H1 (cell line): ENCODE data around the gene PALM. TPM values are rescaled to one million over a fixed set of nuclear protein-coding genes. Genes with fewer than 3 reads are reported as not detected.

ENCODE experiments used
- CTCF ChIA-PET: fragments of 300-600 bp; sonication (Branson Sonifier 250); formaldehyde crosslinking; loops from one replicate; lab custom pipeline; 2021; ENCODE audit not compliant: partially characterized antibody; lab: Charles Lee
- POLR2A ChIA-PET: fragments of 300-600 bp; sonication (Branson Sonifier 250); formaldehyde crosslinking; loops from one replicate; lab custom pipeline; 2021; ENCODE audit warnings: inconsistent platforms; ENCODE audit not compliant: partially characterized antibody; lab: Charles Lee
- DNase-seq, 2 experiments: peaks; one replicate each; pipeline versions ENCODE4 v3.0.0 to v3.0.0-alpha.2; 2010 to 2022; ENCODE audit warnings: low spot score in 2 of 2, low read depth in 1 of 2, mixed read lengths in 1 of 2
- FAIRE-seq: peaks from 2 replicates; lab custom pipeline; 2011; peaks lifted over from hg19 to GRCh38; lab: Jason Lieb, UNC
- H2AFZ ChIP-seq: 2 replicates; pipeline ENCODE4 v1.8.1; 2012; ENCODE audit warnings: low read length, inconsistent platforms
- H2AK5ac ChIP-seq: 2 replicates; pipeline ENCODE4 v1.6.1; 2013; ENCODE audit warnings: low read depth, low read length
- H2BK120ac ChIP-seq: replicated peaks from 2 replicates; pipeline ENCODE3; 2013; ENCODE audit warnings: low read depth, low read length, inconsistent platforms
- H2BK12ac ChIP-seq: 2 replicates; pipeline ENCODE4 v1.6.1; 2013; ENCODE audit warnings: low read depth, low read length
- H2BK15ac ChIP-seq: 2 replicates; pipeline ENCODE4 v1.6.1; 2013; ENCODE audit warnings: low read length
- H2BK20ac ChIP-seq: 2 replicates; pipeline ENCODE4 v1.6.1; 2013; ENCODE audit warnings: low read length
- H2BK5ac ChIP-seq: 2 replicates; pipeline ENCODE4 v1.6.1; 2013; ENCODE audit warnings: low read depth, low read length
- H3K14ac ChIP-seq: 2 replicates; pipeline ENCODE4 v1.6.1; 2013; ENCODE audit warnings: inconsistent platforms; ENCODE audit not compliant: insufficient read length
- H3K18ac ChIP-seq: 2 replicates; pipeline ENCODE4 v1.6.1; 2013; ENCODE audit warnings: low read length; ENCODE audit errors: extremely low read depth
- H3K23ac ChIP-seq: 2 replicates; pipeline ENCODE4 v1.6.1; 2013; ENCODE audit warnings: inconsistent platforms; ENCODE audit not compliant: insufficient read length
- H3K23me2 ChIP-seq: 2 replicates; pipeline ENCODE4 v1.6.1; 2013; ENCODE audit warnings: low read depth, low read length
- H3K27ac ChIP-seq: 2 replicates; pipeline ENCODE4 v1.6.1; 2011; ENCODE audit warnings: low read depth, low read length, inconsistent platforms
- H3K27me3 ChIP-seq, 4 experiments: replicated peaks in 1 of 4; 1 replicate in 1 of 4; 2 replicates in 3 of 4; pipeline versions ENCODE4 v1.6.1 to v1.8.1; 2011 to 2013; ENCODE audit warnings: low read length in 3 of 4, mild to moderate bottlenecking in 3 of 4, inconsistent platforms in 2 of 4, mixed read lengths in 2 of 4, moderate library complexity in 1 of 4; ENCODE audit not compliant: control insufficient read depth in 3 of 4, insufficient read depth in 3 of 4; ENCODE audit errors: extremely low read depth in 1 of 4
- H3K36me3 ChIP-seq, 4 experiments: 2 replicates each; pipeline versions ENCODE4 v1.6.1 to v1.8.1; 2011 to 2013; ENCODE audit warnings: mild to moderate bottlenecking in 4 of 4, low read length in 3 of 4, moderate library complexity in 2 of 4, control low read depth in 1 of 4, inconsistent platforms in 1 of 4; ENCODE audit not compliant: insufficient read depth in 4 of 4, control insufficient read depth in 2 of 4
- H3K4ac ChIP-seq: replicated peaks from 2 replicates; pipeline ENCODE3; 2013; ENCODE audit warnings: low read length, low read depth, mixed read lengths, inconsistent platforms; ENCODE audit not compliant: insufficient read length
- H3K4me1 ChIP-seq, 4 experiments: replicated peaks in 1 of 4; 1 replicate in 1 of 4; 2 replicates in 3 of 4; pipeline versions ENCODE4 v1.6.1 to v1.8.1; 2011 to 2013; ENCODE audit warnings: low read length in 3 of 4, inconsistent platforms in 2 of 4, mixed read lengths in 1 of 4; ENCODE audit not compliant: insufficient read depth in 4 of 4, control insufficient read depth in 3 of 4
- H3K4me2 ChIP-seq, 2 experiments: 2 replicates each; pipeline versions ENCODE4 v1.6.1 to v1.8.1; 2011 to 2013; ENCODE audit warnings: low read depth in 2 of 2, low read length in 2 of 2, control low read depth in 1 of 2, inconsistent platforms in 1 of 2, mild to moderate bottlenecking in 1 of 2; ENCODE audit not compliant: insufficient read depth in 1 of 2
- H3K4me3 ChIP-seq, 4 experiments: fragments of 200-600, 300-600 bp in 1 of 4; sonication (generic), shearing (Covaris generic), sonication (Bioruptor Twin) in 1 of 4; 2 replicates each; pipeline versions ENCODE4 v1.5.1 to v1.8.1; 2011 to 2016; ENCODE audit warnings: low read length in 4 of 4, low read depth in 3 of 4, control low read depth in 2 of 4, inconsistent platforms in 2 of 4, mild to moderate bottlenecking in 2 of 4, mixed read lengths in 1 of 4, moderate library complexity in 1 of 4; ENCODE audit not compliant: insufficient read depth in 2 of 4; ENCODE audit errors: extremely low read depth in 1 of 4
- H3K56ac ChIP-seq: replicated peaks from 2 replicates; pipeline ENCODE3; 2013; ENCODE audit warnings: low read depth, mild to moderate bottlenecking, mixed read lengths, low read length, inconsistent platforms; ENCODE audit not compliant: insufficient read length
- H3K79me1 ChIP-seq: 2 replicates; pipeline ENCODE4 v1.6.1; 2013; ENCODE audit warnings: low read depth, low read length, control low read depth
- H3K79me2 ChIP-seq, 2 experiments: 2 replicates each; pipeline versions ENCODE4 v1.6.1 to v1.8.1; 2012 to 2013; ENCODE audit warnings: low read length in 2 of 2, mild to moderate bottlenecking in 2 of 2, inconsistent platforms in 1 of 2; ENCODE audit not compliant: insufficient read depth in 2 of 2, control insufficient read depth in 1 of 2
- H3K9ac ChIP-seq, 4 experiments: replicated peaks in 1 of 4; 1 replicate in 1 of 4; 2 replicates in 3 of 4; pipeline versions ENCODE4 v1.6.1 to v1.8.1; 2011 to 2013; ENCODE audit warnings: low read depth in 3 of 4, low read length in 3 of 4, control low read depth in 2 of 4, mild to moderate bottlenecking in 2 of 4, moderate library complexity in 2 of 4, inconsistent platforms in 1 of 4; ENCODE audit errors: extremely low read depth in 1 of 4
- H3K9me3 ChIP-seq, 2 experiments: 2 replicates each; pipeline versions ENCODE4 v1.6.1 to v1.8.1; 2012 to 2013; ENCODE audit warnings: mild to moderate bottlenecking in 2 of 2, moderate library complexity in 2 of 2, control low read depth in 1 of 2, inconsistent platforms in 1 of 2, low read depth in 1 of 2, low read length in 1 of 2, mixed read lengths in 1 of 2; ENCODE audit not compliant: insufficient read depth in 2 of 2
- H4K20me1 ChIP-seq, 2 experiments: replicated peaks in 1 of 2; 2 replicates each; pipeline versions ENCODE3 to v1.8.1; 2011 to 2013; ENCODE audit warnings: inconsistent platforms in 2 of 2, low read length in 2 of 2, mild to moderate bottlenecking in 1 of 2; ENCODE audit not compliant: insufficient read depth in 2 of 2, control insufficient read depth in 1 of 2
- H4K5ac ChIP-seq: 2 replicates; pipeline ENCODE4 v1.6.1; 2013; ENCODE audit warnings: low read length, low read depth, mixed read lengths, inconsistent platforms; ENCODE audit not compliant: insufficient read length
- H4K8ac ChIP-seq: 2 replicates; pipeline ENCODE4 v1.8.0; 2013; ENCODE audit warnings: mild to moderate bottlenecking, moderate library complexity, low read length, inconsistent platforms; ENCODE audit not compliant: insufficient read depth; ENCODE audit errors: extremely low read depth
- H4K91ac ChIP-seq: replicated peaks from 2 replicates; pipeline ENCODE3; 2013; ENCODE audit warnings: low read length, mixed read lengths, inconsistent platforms; ENCODE audit not compliant: insufficient read length
- BACH1 ChIP-seq: IDR thresholded peaks from 2 replicates; pipeline ENCODE4 v1.6.1; 2012; ENCODE audit warnings: low read length, improper control_type of control experiment
- CREB1 ChIP-seq: IDR thresholded peaks from 2 replicates; pipeline ENCODE4 v1.6.1; 2012; ENCODE audit warnings: inconsistent platforms
- E2F6 ChIP-seq: IDR thresholded peaks from 2 replicates; pipeline ENCODE4 v1.6.1; 2012; ENCODE audit warnings: inconsistent platforms
- EP300 ChIP-seq, 2 experiments: IDR thresholded peaks; 1 replicate in 1 of 2; 2 replicates in 1 of 2; pipeline ENCODE4 v1.6.1; 2011 to 2012; ENCODE audit warnings: low read depth in 2 of 2, low read length in 2 of 2, mild to moderate bottlenecking in 2 of 2, borderline replicate concordance in 1 of 2, inconsistent platforms in 1 of 2, moderate library complexity in 1 of 2
- HDAC2 ChIP-seq, 2 experiments: fragments of 300-600 bp in 1 of 2; sonication (generic) in 1 of 2; IDR thresholded peaks; 2 replicates each; pipeline ENCODE4 v1.6.1; 2011 to 2012; ENCODE audit warnings: low read depth in 2 of 2, low read length in 2 of 2, mild to moderate bottlenecking in 2 of 2, moderate library complexity in 2 of 2, borderline replicate concordance in 1 of 2, inconsistent platforms in 1 of 2
- MAFK ChIP-seq: IDR thresholded peaks from 2 replicates; pipeline ENCODE4 v1.6.1; 2012; ENCODE audit warnings: low read depth, mild to moderate bottlenecking, improper control_type of control experiment, low read length
- MAX ChIP-seq: IDR thresholded peaks from 2 replicates; pipeline ENCODE4 v1.6.1; 2012; ENCODE audit warnings: inconsistent platforms
- PHF8 ChIP-seq: fragments of 200-600 bp; sonication (generic); conservative IDR thresholded peaks from 2 replicates; pipeline ENCODE4 v1.7.1; 2012; ENCODE audit warnings: low read depth, mild to moderate bottlenecking, inconsistent platforms, low read length, moderate library complexity
- RAD21 ChIP-seq, 2 experiments: IDR thresholded peaks in 1 of 2; conservative IDR thresholded peaks in 1 of 2; 2 replicates each; pipeline ENCODE4 v1.6.1; 2011; ENCODE audit warnings: low read depth in 2 of 2, low read length in 2 of 2, improper control_type of control experiment in 1 of 2, inconsistent platforms in 1 of 2, mild to moderate bottlenecking in 1 of 2, moderate library complexity in 1 of 2
- RBBP5 ChIP-seq: IDR thresholded peaks from 2 replicates; pipeline ENCODE4 v1.7.1; 2012; ENCODE audit warnings: low read depth, mild to moderate bottlenecking, inconsistent platforms, low read length, moderate library complexity, borderline replicate concordance
- SP1 ChIP-seq: IDR thresholded peaks from 2 replicates; pipeline ENCODE4 v1.6.1; 2011; ENCODE audit warnings: low read depth, low read length
- TCF12 ChIP-seq: IDR thresholded peaks from 2 replicates; pipeline ENCODE4 v1.6.1; 2011; ENCODE audit warnings: low read depth, mild to moderate bottlenecking, low read length
- WGBS, 2 experiments: shearing (Covaris generic) in 1 of 2; methylation state at CpG; one replicate each; pipeline versions ENCODE4 v1.1.6 to v1.1.7; 2013 to 2015; ENCODE audit warnings: low lambda C conversion rate in 2 of 2, mixed read lengths in 2 of 2, inconsistent platforms in 1 of 2, low coverage in 1 of 2, missing lambda C conversion rate in 1 of 2; ENCODE audit not compliant: insufficient replicate concordance in 2 of 2, insufficient coverage in 1 of 2, insufficient read length in 1 of 2; ENCODE audit errors: extremely low coverage in 1 of 2, missing lambda C conversion rate in 1 of 2; 5-methylcytosine and 5-hydroxymethylcytosine counted together
- polyA plus RNA-seq, 7 experiments: library from polyadenylated mRNA; depleted of rRNA in 3 of 7; stranded (reverse) in 5 of 7; unstranded in 2 of 7; fragments of >200 nt in 5 of 7; fragments of 200-250 nt in 2 of 7; gene quantifications; 1 replicate in 5 of 7; 2 replicates in 1 of 7; 4 replicates in 1 of 7; pipeline versions ENCODE4 v1.2.1 to v1.2.3, GENCODE V29; 2011 to 2013; ENCODE audit warnings: missing spikeins in 2 of 7, mixed read lengths in 2 of 7
- total RNA-seq: library from RNA; stranded (reverse); fragmentation: NEBNext Ultra II Directional; extraction: Animal tissue kit (Norgen Biotek cat#: 25700); gene quantifications from 2 replicates; pipeline ENCODE4 v1.2.1, GENCODE V29; 2021

PALM gene
- total and polyA plus RNA-seq, 2 of the 8 experiments (the other 6 are each of a cell fraction or from before 2014, with no cell fraction given): 5.7 to 16.5 TPM

DNA sequence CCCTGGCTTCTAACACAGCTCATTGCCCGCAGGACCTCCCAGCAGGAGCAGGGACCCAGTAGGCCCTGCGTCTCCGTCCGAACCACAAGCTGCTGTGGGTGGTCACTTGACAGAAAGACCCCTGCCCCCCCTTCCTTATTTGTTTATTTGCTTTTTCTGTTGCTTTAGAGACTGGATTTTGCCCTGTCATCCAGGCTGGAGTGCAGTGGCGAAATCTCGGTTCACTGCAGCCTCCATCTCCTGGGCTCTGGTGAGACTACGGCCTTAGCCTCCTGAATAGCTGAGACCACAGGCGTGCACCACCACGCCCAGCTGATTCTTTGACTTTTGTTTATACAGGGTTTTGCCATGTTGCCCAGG, 80.9 kb downstream of the PALM start:
- H2BK15ac ChIP-seq: no peak overlapping the region
- peak overlapping the region; percentile 23 to 56; a peak in 3 of 4 replicates for H3K4me2 ChIP-seq
- 85% methylated on average over 9 of the region's 9 CpGs; no CpG with 5 or more reads in 1 of the 2 experiments for whole genome bisulfite sequencing, 2 experiments
- no peaks in the 10 kb centered on the region for H3K23me2 ChIP-seq
- peaks cover 0 to 1% of the 10 kb centered on the region in 2 experiments; a peak in 1 of 4 replicates for H3K79me2 ChIP-seq
- FAIRE-seq (no peak), DNase-seq (no peak)
- peak overlapping the region; percentile 84 for H2BK5ac ChIP-seq
- H2BK120ac ChIP-seq: peak overlapping the region; percentile 97
- no peak overlapping the region for H3K23ac ChIP-seq
- no peaks in the 10 kb centered on the region for H3K9me3 ChIP-seq
- H2AFZ ChIP-seq: no peak overlapping the region
- H2BK20ac ChIP-seq: peak overlapping the region; percentile 67; the same call in 1 of the 2 replicates
- peak overlapping the region; percentile 89 for H4K8ac ChIP-seq
- CTCF ChIA-PET: interaction anchor here (0.7 to 5.2 kb wide), 5 partner anchors 9 to 48 kb away, joined by 3 to 23 read pairs (median 4); no protein-coding TSS in a partner anchor
- H2AK5ac ChIP-seq: no peak overlapping the region
- H4K5ac ChIP-seq: peak overlapping the region; percentile 39
- H3K36me3 ChIP-seq: no peaks in the 10 kb centered on the region
- H4K91ac ChIP-seq: peak overlapping the region; percentile 60
- POLR2A ChIA-PET: interaction anchor here (0.7 to 5.8 kb wide), 11 partner anchors 9 to 195 kb away, joined by 3 to 85 read pairs (median 4); partner anchors contain the start of genes PTBP1 and WDR18
- H3K4ac ChIP-seq: peak overlapping the region; percentile 75
- no peak overlapping the region for H3K9ac ChIP-seq
- peak overlapping the region; percentile 97; the same call in 1 of the 2 replicates for H2BK12ac ChIP-seq
- no peak overlapping the region for H3K56ac ChIP-seq
- H3K14ac ChIP-seq: no peak overlapping the region
- no peaks in the 10 kb centered on the region for H3K27me3 ChIP-seq
- no peak overlapping the region for H3K4me3 ChIP-seq
- H3K4me1 ChIP-seq: peaks cover 0 to 36% (median 15%) of the 10 kb centered on the region in 4 experiments; a peak in 6 of 7 replicates
- H4K20me1 ChIP-seq: no peaks in the 10 kb centered on the region
- H3K18ac ChIP-seq: no peak overlapping the region; the same call in 1 of the 2 replicates
- H3K27ac ChIP-seq: peak overlapping the region; percentile 42; the same call in 1 of the 2 replicates
- no peaks in the 10 kb centered on the region; the same call in 1 of the 2 replicates for H3K79me1 ChIP-seq
- TF ChIP-seq HDAC2 (IDR thresholded peaks at IDR 0.05; ENCODE audit: borderline replicate concordance in 1 of 2, low read depth in 2 of 2, low read length in 2 of 2) (no peak), MAFK (peak; percentile 27; the same call in 1 of the 2 replicates), BACH1 (peak; percentile 53; the same call in 1 of the 2 replicates), RAD21 (IDR thresholded peaks at IDR 0.05 in 1 of 2, conservative IDR thresholded peaks at IDR 0.05 in 1 of 2; ENCODE audit: low read depth in 2 of 2, low read length in 2 of 2) (no peak), RBBP5 (no peak), E2F6 (no peak), TCF12 (no peak), EP300 (IDR thresholded peaks at IDR 0.05; ENCODE audit: borderline replicate concordance in 1 of 2, low read depth in 2 of 2, low read length in 2 of 2) (no peak), PHF8 (no peak), CREB1 (no peak), MAX (no peak), SP1 (no peak)
